NCI-H2107 treated with DMSO at 0.1 percent for 48 hours (cell line): ENCODE measurements around the gene DLGAP1.
"Not testable (repeated sequence)": the region's sequence is repeated elsewhere in the genome, so short reads cannot be mapped to it uniquely, and the experiment has no call there.

Source experiments
- DNase-seq: peaks from one replicate; lab custom pipeline; 2025; ENCODE audit not compliant: unreplicated experiment; lab: John Stamatoyannopoulos, UW

DLGAP1 gene

DNA sequence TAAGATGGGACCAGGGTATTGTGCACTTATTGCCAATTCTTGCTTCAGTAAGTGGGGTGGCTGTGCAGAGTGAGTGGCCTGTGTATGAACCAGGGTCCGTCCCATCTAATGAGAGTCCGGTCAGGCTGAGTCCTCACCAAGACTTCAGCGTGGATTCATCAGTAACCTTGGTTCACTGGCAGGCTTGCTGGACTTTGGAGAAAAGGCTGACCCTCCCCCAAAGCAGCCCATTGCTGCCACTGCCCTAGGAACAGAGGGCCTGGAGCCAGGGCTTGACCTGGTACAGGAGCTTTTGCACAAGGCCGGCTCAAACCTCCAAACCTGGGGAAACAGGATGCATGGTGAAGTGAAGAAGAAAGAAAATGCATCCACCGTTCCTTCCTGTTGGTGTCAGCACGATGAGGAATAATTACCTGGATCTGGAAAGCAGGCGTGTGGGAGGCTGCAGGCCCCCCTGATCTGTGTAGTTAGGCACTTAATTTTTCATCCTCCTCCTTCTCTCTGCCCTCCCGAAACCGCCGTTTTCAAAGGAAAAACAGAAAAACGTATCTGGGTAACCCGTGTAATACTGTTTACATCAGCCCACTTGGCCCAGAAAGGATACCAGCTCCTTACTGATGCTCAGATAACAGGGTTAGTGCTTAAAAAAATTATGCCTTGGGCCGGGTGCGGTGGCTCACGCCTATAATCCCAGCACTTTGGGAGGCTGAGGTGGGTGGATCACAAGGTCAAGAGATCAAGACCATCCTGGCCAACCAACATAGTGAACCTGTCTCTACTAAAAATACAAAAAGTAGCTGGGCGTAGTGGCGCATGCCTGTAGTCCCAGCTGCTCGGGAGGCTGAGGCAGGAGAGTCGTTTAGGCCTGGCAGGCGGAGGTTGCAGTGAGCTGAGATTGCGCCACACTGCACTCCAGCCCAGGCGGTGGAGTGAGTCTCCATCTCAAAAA lies 857.4 kb downstream of the DLGAP1 start:
- no peak for DNase-seq

DNA sequence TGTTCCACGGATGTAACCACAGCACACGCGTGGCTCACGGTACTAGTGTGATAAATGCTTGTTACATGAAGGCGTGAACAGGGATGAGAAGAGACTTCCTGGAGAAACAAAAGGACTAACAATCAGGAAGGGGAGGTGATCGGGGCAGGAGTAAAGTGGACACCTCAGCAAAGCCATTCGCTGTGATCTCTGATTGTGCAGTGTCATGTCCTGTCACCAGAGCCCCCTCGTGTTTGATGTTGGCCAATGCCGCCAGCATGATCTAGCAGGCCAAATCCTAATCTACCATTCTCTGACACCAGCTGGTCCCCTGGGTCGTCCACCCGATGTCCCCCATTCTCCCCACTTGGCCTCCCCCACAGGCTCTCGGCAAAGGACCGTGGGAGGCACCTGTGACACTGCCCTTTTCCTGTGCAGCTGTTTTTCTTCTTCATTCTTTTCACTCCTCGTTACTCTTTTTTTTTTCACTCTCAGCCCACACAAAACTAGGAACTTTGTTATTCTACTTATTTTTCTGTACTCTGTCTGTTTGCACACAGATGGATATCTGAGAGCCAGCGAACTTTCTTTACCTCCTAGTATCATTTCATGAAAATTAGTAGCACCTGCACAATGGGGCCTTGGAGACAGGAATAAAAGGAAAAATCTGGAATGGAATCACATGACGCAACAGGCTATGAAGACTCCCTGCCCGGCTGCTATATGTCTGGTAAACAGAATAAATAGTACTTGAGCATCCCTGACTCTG lies 858.3 kb downstream of the DLGAP1 start:
- peak; percentile 54 for DNase-seq

DNA sequence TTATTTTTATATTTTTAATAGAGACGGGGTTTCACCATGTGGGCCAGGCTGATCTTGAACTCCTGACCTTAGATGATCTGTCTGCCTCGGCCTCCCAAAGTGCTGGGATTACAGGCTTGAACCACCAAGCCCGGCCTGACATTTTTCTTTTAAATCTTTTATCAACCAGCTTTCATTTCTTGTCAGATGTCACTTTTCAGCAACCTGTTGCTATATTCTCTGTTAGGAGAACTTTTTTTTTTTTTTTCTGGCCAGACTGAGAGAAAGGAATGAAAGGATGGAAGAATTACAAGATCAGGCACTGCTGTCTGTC lies 858.8 kb downstream of the DLGAP1 start:
- no peak for DNase-seq

DNA sequence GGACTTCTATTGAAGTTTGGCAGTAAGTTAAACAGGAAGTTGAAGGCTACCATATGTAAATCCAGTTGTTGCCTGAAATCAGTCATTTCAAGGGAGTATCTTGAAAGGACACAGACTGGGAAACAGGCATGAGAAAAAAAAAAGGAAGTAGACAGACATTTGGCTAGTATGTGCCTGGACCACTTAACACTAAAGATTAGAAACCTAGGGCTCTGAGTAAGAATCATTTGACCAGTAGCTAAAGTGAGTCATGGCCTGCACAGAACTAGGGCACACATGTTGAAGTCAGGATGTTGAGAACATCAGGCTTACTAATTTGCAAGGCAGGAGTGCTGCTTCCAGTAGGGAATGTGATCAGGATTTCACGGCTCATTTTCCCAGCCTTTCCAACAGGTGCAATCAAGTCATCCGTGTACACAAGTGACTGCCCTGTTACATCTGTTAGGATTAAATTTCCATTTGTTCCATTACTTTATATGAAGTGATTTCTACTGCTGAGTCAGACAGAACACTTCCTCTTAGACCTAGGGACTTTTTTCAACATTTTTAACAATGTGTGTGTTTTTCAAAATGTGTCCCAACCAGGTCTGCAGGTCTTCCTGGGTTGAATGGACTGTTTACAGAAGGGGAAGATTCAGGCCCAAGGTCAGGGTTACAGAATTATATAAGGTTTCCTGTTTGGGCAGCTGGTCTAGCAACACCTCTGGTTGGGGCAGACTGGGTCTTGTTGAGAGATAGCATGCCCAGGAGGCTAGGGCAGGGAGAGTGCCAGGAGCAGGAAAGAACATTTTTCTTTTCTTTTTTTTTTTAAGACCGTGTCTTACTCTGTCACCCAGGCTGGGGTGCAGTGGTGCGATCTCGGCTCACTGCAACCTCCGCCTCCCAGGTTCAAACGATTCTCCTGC lies 859.5 kb downstream of the DLGAP1 start:
- peak; percentile 84 for DNase-seq

DNA sequence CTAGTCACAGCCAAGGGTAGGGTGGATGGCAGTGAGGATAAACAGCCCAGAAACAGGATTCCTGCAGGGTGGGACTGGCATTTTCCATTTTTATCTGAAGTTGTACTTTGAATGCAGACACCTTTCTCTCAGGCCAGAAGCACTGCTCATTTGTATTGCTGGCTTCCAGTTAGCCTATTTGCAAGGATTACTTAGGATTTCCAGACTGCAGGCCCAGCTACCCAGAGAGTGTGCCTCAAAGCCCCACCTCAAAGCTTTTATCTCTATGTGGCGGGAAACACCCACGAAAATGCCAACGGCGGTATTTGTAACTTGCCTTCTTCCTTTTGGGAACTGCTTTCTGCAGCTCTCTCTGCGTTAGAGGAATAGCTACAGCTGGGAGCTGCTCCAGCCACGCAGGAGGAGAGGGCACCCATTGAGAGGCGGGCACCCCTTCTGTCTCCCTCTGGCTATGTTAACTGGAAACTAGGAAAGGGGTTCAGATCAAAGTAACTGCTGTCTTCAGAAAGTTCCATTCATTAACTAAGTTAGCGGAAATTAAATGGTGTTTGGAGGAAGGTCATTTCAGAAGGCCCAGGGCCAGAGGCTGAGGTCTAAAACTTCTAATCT lies 860.2 kb downstream of the DLGAP1 start:
- DNase-seq, result no peak

DNA sequence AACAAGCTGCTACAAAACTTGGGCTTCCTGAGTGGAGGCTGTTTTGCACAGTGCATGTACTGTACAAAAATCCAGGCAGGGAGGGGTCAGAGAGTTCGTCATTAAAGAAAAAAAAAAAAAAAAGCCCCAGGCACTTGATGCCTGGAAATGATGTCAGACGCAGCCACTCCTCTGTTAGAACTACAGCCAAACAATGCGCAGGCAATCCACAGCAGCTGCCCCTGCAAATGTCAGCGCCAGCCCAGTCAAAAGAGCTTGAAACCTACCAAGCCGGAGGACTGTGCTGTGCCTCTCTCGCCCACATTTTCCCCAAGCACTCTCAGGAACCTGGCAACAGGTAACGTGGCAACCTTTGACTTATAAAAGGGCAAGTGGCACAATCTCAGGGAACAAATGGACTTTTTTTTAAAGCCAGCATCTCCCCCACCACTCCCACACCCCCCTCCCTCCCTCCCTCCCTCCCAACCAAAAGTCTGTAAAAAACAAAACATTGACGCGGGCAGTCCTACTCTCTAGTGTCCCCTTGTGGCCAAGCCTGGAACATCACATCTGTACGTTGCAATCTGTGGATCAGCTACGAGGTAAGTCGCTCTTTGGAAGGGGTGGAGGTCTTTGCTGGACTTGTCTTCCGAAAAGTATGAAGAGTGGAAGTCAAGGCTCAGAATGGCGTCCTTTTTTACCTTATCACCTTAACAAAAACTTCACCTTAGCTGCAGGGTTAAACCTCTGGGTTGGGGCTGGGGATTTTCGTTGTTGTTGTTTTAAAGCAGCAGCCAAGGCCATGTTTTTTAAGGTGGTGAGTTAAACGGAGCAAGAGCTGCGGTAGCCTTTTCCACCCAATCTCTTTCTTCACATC lies 861.0 kb downstream of the DLGAP1 start:
- DNase-seq, result peak; percentile 91

DNA sequence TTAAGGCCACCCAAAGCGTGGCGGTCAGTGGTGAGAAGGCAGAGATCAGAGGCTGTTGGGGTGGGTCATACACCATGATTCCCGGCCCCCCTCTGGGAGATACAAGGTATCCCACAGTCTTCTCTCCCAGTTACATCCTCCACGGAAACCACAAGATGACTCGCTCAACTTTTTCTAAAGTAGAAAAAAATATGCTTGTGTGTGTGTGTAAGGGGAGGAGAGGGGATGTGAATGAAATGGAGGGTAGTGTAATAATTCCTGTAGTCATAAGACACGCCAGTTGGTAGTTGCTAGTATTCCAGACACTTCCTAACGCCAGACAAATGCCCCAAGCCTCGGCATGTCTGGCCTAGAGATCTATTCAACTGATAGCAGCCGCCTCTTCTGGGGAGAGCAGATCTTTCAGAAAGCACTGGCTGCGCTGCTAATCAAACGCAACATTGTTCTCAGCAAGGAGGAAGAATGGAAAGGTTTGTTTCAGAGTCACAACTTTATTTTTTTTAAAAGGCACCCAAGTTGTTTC lies 861.7 kb downstream of the DLGAP1 start:
- no peak for DNase-seq

DNA sequence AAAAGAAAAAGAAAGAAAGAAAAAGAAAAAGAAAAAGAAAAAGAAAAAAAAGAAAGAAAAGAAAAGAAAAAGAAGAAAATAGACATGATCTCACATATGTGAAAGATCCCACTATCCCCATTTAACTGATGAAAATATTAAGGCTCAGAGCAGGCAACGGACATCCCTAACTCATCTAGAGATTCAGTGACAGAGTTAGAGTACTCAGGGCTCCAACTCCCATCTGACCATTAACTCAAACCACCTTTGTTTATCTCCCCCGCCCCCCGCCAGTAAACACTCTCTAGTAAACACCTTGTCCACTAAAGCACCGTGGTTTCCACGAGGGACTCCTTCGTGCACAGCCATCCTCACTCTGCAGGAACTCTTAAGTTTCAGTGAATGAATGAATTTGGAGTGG lies 862.2 kb downstream of the DLGAP1 start:
- no peak for DNase-seq

DNA sequence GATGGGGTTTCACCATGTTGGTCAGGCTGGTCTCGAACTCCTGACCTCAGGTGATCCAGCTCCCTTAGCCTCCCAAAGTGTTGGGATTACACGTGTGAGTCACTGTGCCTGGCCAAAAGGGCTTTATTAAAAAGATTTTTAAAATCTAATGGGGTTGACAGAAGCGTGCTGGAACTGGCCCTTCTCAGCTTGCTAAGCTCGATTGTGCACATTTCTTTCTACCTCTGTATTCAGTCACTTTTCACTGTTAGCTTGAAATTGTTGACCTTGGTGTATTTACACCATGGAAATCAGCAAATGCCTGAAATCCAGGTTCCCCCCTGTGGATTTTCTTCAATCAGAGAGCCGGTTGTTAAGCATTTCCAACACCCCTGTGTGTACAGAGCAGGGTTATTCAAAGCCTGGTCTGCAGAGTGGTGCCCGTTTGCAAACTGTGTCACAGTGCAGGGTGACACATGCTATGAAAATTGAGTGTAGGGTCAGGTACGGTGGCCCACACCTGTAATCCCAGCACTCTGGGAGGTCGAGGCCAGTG lies 864.9 kb downstream of the DLGAP1 start:
- DNase-seq, result no peak

DNA sequence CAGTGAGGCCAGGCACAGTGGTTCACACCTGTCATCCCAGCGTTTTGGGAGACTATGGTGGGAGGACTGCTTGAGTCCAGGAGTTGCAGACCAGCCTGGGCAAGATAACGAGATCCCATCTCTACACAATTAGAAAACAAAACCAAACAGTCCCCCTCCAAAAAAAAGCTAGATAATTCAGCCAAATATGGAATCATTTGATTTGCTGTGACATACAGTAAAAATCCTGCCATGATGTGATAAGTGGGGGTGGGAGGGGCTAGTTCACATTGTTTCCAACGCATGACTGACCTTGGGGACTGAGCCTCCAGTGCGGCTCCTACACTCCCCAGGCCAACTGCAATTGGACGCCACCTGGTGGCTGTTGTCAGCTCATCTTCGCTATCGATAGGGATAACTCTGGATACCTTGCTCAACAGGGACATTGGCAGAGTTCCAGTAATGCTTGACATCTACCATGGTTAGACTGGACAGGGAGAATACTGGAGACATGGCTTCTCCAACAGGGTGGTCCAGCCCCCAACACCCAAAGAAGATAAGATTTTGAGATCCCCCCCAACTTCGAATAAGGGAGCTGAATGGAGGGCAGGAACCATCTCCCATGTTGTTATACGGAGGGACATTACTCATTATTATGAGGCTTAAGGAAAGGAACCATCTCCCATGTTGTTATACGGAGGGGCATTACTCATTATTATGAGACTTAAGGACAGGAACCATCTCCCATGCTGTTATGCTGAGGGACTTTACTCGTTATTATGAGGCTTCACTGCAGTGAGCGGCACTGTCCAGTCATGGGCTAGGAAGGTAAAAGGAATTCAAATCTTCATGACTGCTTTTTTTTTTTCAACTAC lies 869.2 kb downstream of the DLGAP1 start:
- peak; percentile 45 for DNase-seq

DNA sequence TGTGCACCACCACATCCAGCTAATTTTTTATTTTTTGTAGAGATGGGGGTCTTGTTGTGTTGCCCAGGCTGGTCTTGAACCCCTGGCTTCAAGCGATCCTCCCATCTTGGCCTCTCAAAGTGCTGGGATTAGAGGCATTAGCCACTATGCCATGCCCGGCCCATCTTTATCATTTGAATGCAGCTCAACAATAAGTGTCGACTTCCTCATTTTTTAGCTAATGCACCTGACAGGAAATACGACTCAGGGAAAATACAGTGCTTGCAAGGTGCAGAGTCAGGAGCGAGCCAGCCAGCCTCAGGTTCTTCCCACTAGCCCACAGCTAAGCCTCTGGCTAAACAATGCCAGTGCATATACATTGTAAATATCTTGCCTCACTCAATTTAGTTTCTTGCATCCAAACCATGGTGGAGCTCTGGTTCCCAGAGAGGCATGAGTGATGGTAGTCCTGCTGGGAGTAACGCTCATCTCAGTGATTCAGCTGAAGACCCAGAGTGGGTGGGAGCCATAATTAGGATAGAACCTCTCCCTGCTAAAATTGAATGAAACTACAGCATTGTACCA lies 870.1 kb downstream of the DLGAP1 start:
- DNase-seq, result no peak

DNA sequence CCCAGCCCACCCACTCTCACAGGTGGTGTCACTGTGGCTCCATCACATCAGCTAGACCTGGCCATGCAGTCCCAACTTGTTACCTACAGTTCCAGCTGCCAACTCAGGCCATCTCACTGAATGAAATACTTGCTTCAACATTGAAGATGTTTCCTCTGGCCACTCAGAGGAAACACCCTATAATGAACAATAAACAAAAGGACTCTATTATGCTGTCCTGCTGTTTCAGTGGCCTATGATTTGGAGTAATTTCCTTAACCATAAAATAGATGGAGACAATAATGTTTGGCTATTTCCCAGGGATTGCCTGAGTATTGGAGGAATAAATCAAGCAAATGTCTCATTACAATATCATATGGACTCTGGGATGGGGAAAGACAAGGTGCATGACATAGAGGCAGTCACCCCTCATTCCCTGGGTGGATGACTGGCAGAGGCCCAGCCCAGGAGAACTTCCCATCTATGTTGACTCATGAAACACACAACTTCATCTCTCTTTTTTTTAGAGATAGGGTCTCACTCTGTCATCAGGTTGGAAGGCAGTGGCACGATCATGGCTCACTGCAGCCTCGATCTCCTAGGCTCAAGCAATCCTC lies 870.7 kb downstream of the DLGAP1 start:
- DNase-seq, result no peak

DNA sequence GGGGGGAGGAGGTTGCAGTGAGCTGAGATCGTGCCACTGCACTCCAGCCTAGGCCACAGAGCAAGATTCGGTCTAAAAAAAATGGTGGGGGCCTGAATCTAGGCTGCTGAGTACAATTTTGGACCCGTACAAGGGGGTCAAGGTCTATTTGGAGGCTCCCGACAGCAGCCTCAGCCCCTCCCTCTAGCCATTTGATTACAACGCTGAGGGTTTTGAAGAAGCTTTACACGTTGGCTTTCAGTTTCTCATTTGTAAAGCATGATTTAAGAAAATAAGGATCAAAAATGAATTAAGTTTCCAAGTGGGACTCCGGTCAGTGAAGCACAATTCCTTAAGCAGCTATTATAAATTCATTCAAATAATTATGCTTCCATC lies 871.2 kb downstream of the DLGAP1 start:
- no peak for DNase-seq

DNA sequence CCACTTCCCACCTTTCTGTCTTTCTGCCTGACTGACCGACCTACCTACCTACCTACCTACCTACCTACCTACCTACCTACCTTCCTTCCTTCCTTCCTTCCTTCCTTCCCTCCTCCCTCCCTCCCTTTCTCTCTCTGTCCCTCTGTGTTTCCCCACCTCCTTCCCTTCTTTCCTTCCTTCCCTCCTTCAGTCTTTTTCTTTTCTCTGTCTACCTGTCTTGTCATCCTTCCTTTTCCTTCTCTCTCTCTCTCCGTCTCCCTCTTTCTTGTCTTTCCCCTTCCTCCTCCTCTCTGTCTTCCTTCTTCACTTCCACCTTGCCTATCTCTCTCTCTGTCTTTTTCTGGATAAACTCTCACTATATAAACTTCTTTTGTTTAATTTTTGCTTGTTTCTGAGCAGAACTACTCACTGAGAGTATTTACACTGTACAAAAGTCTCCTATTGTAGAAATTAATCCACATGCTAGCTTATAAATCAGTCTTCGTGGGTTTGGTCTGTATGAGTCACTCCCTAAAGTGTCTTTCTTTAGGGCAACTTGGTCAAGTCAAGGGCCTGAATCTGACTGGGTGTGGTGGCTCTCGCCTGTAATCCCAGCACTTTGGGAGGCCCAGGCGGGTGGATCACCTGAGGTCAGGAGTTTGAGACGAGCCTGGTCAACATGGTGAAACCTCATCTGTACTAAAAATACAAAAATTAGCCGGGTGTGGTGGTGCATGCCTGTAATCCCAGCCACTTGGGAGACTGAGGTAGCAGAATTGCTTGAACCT lies 871.8 kb downstream of the DLGAP1 start:
- DNase-seq, result not testable (repeated sequence)

DNA sequence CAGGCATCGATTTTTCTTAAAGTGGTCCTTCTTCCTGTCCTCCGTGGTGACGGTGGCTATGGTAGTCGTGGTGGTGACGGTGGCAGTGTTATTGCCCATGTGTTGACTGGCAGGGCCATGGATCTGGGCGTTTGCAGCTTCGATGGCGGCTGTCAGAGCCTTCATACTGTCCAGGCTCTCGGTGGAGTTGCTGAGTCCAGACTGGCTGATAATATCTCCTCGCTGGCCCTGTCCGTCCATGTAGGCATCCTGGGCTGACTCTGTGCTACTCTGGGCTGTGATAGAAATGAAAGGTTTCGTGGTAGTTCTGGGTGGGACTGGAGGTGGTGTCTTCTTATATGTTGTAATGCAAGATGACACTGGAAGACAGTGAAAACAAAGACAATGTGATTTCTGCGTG lies 873.2 kb downstream of the DLGAP1 start:
- no peak for DNase-seq

DNA sequence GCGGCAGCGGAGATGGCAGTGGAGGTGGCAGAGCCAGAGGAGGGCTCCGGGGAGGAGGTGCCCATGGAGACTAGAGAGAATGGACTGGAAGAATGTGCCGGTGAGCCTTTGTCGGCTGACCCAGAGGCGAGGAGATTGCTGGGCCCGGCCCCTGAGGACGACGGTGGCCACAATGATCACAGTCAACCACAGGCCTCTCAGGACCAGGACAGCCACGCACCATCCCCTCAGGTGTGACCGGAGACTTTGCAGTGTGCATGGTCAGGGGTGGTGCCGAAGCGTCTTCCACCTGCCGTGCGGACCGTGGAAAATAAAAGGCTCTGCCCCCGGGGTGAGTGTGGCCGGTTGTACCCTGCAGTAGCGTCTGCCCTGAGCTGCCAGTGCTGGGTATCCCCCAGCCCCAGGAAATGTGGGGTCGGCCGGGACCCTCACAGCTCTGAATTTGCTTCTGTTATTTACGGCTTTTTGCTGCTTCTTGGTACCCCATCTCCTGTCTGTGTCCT lies 874.5 kb downstream of the DLGAP1 start:
- DNase-seq, result not testable (repeated sequence)

DNA sequence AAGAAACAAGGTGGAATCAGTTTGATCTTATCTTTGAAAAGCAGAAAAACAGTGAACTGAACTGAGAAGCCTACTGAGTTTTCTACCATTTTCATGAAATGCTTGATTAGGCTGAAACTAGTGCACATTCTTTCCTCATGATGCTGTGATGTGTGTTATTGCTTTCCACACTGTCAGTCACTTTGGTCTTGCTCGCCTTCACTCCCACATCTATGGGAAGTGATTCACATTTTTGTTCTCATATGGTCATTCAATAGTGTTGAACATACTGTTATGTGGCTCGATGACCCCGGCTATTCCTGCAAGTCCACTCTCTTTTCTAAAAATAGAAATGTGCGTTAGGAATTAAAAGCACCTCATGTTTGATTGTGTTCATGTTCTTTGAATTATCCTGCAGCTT lies 875.4 kb downstream of the DLGAP1 start:
- DNase-seq, result no peak
